GM12875 (cell line): ENCODE measurements around the gene RLBP1.

Experiments
- H3K4me3 ChIP-seq: one replicate; pipeline ENCODE4 v1.5.1; 2011; ENCODE audit warnings: low read depth, low read length, control low read depth
- TF ChIP-seq, protein P1 (sequence below): IDR thresholded peaks from 2 replicates; pipeline ENCODE4 v1.5.1; 2011; ENCODE audit warnings: low read depth, mild to moderate bottlenecking, control low read depth, inconsistent platforms, low read length, moderate library complexity, borderline replicate concordance; ENCODE audit not compliant: insufficient read depth

RLBP1 gene

DNA sequence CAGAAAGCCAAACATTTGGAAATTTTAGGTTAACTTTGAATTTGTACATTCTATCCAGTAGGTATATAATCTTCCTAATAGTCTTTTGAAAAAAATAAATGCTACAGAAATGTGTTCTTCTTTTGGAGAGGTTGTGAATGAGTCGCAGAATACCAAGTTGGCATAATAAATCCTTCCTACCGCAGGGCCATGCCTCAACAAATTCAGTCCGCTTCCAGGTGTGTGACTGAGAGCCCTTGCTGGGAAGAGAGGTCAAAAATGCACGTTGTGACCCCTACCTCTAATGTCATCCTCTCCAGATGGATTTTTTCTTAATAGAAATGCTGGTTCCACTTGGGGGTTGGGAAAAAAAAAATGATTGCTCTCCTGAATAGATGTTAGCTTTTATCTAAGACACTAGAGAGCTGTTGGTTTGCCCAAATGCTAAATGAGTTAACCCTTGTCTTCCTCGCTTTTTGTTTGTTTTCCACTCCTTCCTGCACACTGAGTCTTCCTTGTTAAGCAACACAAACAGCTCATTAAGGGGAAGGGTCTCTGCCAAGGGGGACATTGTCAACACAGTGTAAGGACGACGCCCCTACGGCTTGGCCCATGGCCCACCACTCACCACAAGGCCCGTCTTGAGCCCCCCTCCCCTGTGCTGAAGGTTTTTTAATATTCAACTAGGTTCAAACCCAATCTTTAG, 33.9 kb downstream of the RLBP1 start:
- no peak overlapping the region for H3K4me3 ChIP-seq
- TF ChIP-seq, protein P1, sequence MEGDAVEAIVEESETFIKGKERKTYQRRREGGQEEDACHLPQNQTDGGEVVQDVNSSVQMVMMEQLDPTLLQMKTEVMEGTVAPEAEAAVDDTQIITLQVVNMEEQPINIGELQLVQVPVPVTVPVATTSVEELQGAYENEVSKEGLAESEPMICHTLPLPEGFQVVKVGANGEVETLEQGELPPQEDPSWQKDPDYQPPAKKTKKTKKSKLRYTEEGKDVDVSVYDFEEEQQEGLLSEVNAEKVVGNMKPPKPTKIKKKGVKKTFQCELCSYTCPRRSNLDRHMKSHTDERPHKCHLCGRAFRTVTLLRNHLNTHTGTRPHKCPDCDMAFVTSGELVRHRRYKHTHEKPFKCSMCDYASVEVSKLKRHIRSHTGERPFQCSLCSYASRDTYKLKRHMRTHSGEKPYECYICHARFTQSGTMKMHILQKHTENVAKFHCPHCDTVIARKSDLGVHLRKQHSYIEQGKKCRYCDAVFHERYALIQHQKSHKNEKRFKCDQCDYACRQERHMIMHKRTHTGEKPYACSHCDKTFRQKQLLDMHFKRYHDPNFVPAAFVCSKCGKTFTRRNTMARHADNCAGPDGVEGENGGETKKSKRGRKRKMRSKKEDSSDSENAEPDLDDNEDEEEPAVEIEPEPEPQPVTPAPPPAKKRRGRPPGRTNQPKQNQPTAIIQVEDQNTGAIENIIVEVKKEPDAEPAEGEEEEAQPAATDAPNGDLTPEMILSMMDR = no peak

DNA sequence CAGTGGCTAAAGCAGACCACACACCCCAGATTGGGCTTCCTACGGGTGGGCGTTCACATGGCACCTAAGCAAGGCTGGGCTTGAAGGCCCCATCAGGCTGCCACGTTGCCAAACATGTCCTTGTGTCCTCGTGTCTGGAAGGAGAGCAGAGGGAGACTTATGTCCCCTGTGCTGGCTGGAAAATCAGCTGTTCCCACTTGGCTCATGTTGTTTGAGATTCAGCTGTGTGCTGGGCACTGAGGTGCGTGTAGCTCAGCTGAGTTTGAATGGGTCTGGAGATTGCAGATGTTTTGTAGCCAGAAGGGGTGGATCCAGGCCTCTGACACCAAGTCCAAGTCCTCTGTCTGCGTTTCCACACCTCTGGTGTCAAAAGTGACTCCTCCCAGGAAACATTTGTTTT, 34.6 kb downstream of the RLBP1 start:
- TF ChIP-seq, protein P1 = no peak
- H3K4me3 ChIP-seq = no peak overlapping the region

DNA sequence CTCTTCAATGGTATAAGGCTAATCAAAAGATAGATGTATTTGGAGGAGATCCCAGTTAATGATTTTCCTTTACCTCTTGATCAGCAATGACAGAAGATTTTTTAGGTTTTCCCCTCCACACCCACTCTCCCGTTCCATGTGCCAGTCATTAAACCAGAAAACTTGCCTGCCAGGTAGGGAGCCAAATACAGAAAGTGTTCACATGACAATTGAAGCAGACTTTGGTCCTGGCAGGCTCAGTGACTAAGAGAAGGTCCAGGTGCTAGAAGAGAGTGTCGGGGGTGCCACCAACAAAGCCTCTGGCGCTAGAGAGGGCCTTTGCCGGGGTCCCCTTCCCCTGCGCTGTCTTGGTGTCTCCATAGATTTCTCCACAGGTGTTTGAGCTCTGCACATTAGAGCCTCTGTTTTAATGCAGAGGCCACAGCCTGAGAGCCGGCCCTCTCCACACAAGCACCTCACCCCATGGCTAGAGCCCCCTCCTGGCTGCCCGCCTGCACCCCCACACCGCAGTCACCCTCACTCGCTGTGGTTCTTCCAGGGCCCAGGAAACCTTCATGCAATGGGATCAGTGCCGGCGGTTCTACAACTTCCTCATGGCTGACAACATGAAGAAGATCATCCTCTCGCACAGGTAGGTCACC, 36.4 kb downstream of the RLBP1 start:
- TF ChIP-seq, protein P1 = no peak

DNA sequence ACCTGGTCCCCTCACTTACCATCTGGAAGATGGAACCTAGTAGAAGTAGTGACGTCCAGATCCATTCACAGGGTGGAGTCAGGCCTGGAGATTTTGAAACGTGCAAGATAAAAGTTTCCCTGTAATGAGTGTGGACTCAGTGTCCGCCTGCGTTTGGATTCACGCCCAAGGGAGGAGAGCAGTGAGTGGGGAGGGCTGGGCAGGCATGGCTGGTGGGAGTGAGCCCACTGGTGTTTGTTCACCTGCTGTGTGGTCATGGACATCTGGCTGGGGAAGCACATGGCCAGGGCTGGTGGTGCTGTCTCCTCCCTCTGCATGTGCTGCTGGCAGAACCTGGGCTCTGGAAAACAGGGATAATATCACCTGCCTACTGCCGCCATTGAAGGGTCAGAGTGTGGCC, 37.0 kb downstream of the RLBP1 start:
- TF ChIP-seq, protein P1 = no peak

More for the DNA sequence above, 36.4 kb downstream of the RLBP1 start:
- H3K4me3 ChIP-seq = no peak overlapping the region

DNA sequence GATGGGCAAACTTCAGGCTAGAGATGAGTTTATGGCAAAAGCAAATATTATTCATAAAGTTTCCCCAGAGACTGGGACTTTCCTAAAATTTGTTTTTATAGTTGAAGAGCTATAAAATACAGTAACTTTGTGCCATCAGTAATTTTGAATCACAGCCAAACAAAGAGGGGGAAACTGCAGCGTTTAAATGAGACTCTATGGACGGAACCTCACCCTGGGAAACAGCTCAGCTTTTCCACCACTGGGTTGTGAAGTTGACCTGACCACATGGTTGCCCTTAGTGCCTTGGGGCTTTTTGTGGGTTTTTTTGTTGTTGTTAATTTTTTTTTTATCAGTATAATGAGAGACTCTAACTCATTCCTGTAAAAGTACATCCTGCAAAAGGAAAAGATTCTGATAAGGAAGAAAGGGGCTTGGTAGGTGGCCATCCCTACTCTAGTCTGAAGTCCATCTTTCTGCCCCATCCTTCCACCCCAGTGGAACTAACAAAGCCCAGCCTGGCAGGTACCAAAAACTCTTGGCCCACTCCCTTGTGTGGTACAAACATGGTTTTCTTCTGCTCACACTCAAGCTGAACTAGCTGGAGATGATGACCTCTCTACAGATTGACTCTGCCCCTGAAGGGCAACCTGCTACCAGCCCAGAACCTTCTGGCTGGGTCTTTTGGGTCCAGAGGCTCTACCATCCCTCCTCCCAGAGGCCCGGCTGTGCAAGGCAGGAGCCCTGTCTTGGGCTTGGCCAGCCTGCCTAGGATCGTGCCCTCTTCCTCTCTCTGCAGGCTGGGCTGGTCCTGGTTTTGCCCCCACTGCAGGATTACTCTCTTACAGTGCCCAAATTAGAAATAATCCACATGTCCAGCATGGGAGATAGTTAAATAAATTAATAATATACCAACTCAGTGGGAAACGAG, 41.2 kb downstream of the RLBP1 start:
- TF ChIP-seq, protein P1 = no peak
- no peak overlapping the region for H3K4me3 ChIP-seq

More for the DNA sequence above, 37.0 kb downstream of the RLBP1 start:
- H3K4me3 ChIP-seq = no peak overlapping the region

DNA sequence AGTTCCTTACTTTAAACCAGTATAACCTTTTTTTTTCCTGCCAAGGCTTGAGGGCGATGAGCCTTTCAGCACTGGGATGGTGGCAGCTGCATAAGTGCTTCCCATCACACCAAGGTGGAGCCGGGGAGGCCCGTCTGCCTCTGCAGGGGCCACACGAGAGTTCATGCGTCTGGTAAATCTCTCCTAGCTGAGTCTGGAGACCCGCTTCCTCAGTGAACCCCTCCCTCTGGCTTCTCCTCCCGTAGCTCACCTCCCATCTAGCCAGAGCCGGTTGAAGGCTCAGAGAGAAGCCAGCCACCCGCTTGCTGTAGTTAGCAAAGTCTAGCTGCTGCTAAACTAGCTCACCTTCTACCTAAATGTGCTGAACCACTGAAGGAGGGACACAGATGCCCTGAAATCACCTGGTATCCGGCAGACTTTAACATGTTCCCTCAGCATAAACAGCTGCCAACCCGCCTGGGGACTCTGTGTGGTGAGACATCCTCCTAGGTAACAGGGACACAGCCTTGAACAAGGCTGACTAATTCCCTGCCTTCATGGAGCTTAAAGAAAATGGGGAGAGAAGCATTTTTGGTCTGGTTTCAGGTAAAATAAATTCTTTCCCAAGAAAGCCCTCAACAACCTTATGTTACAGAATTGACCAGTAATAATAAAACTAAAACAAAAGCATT, 42.9 kb downstream of the RLBP1 start:
- TF ChIP-seq, protein P1 = no peak
- H3K4me3 ChIP-seq = no peak overlapping the region
